SK-N-SH (cell line): Measurements from ENCODE around the gene BMP7. TPM values are rescaled to one million over a fixed set of nuclear protein-coding genes. Genes with fewer than 3 reads are reported as not detected.

ENCODE experiments used
- CTCF ChIA-PET: fragments of 300-600, 350-600 bp; formaldehyde crosslinking; extraction: SDS; loops from one replicate; lab custom pipeline; 2021; lab: Yijun Ruan, JAX
- POLR2A ChIA-PET: fragments of 350-600 bp; sonication (Branson Sonifier 250); formaldehyde crosslinking; extraction: SDS; loops from one replicate; lab custom pipeline; 2020; ENCODE audit warnings: antibody characterized with exemption, inconsistent platforms; lab: Yijun Ruan, JAX
- DNase-seq: peaks from one replicate; pipeline ENCODE4 v3.0.0; 2012
- H2AFZ ChIP-seq: fragments of 200-600 bp; sonication (generic); 2 replicates; pipeline ENCODE4 v1.8.1; 2016; ENCODE audit warnings: antibody characterized with exemption, mild to moderate bottlenecking, low read depth
- H3F3A ChIP-seq: fragments of 200-600 bp; sonication (generic); replicated peaks from 2 replicates; pipeline ENCODE3; 2016; ENCODE audit warnings: antibody characterized with exemption, mild to moderate bottlenecking; ENCODE audit not compliant: insufficient read depth
- H3K27ac ChIP-seq, 2 experiments: fragments of 200-500 bp in 1 of 2; fragments of 200-600 bp in 1 of 2; sonication (Bioruptor generic) in 1 of 2; sonication (generic), shearing (Covaris generic) in 1 of 2; 2 replicates each; pipeline versions ENCODE4 v1.5.1 to v1.6.1; 2014 to 2016; ENCODE audit warnings: low read depth in 2 of 2, inconsistent platforms in 1 of 2, low read length in 1 of 2, mild to moderate bottlenecking in 1 of 2, mixed read lengths in 1 of 2
- H3K27me3 ChIP-seq: fragments of 200-600 bp; sonication (generic), shearing (Covaris generic); 2 replicates; pipeline ENCODE4 v1.6.1; 2016; ENCODE audit warnings: mixed run types; ENCODE audit not compliant: insufficient read depth
- H3K36me3 ChIP-seq, 2 experiments: fragments of 200-500 bp in 1 of 2; fragments of 200-600 bp in 1 of 2; sonication (Bioruptor generic) in 1 of 2; sonication (generic) in 1 of 2; replicated peaks in 1 of 2; 2 replicates each; pipeline versions ENCODE3 to v1.5.1; 2014 to 2016; ENCODE audit warnings: low read length in 1 of 2, mild to moderate bottlenecking in 1 of 2; ENCODE audit not compliant: insufficient read depth in 2 of 2, control insufficient read depth in 1 of 2
- H3K4me1 ChIP-seq, 2 experiments: fragments of 200-500 bp in 1 of 2; fragments of 200-600 bp in 1 of 2; sonication (Bioruptor generic) in 1 of 2; sonication (generic), shearing (Covaris generic) in 1 of 2; 2 replicates each; pipeline versions ENCODE4 v1.5.1 to v1.6.1; 2014 to 2016; ENCODE audit warnings: low read depth in 1 of 2, low read length in 1 of 2, mixed run types in 1 of 2; ENCODE audit not compliant: insufficient read depth in 2 of 2, control insufficient read depth in 1 of 2
- H3K4me2 ChIP-seq: fragments of 200-600 bp; sonication (generic), shearing (Covaris generic); 2 replicates; pipeline ENCODE4 v1.6.1; 2017; ENCODE audit warnings: mixed run types
- H3K4me3 ChIP-seq, 2 experiments: fragments of 200-500 bp in 1 of 2; fragments of 200-600 bp in 1 of 2; sonication (Bioruptor generic) in 1 of 2; sonication (generic), shearing (Covaris generic) in 1 of 2; 2 replicates each; pipeline versions ENCODE4 v1.5.1 to v1.8.1; 2014 to 2016; ENCODE audit warnings: low read depth in 2 of 2, inconsistent platforms in 1 of 2, low read length in 1 of 2, mild to moderate bottlenecking in 1 of 2, mixed read lengths in 1 of 2, moderate library complexity in 1 of 2
- H3K79me2 ChIP-seq: fragments of 200-600 bp; sonication (generic); 2 replicates; pipeline ENCODE4 v1.8.1; 2017; ENCODE audit warnings: mild to moderate bottlenecking; ENCODE audit not compliant: insufficient read depth
- H3K9ac ChIP-seq: fragments of 200-600 bp; sonication (generic); 2 replicates; pipeline ENCODE4 v1.6.1; 2017; ENCODE audit warnings: mixed run types
- H3K9me2 ChIP-seq: fragments of 200-600 bp; sonication (generic); 2 replicates; pipeline ENCODE4 v1.6.1; 2017; ENCODE audit warnings: mixed run types
- H3K9me3 ChIP-seq: fragments of 200-600 bp; sonication (generic); 2 replicates; pipeline ENCODE4 v1.6.1; 2017; ENCODE audit warnings: mixed run types, mild to moderate bottlenecking, moderate library complexity
- H4K20me1 ChIP-seq: fragments of 200-600 bp; sonication (generic); 2 replicates; pipeline ENCODE4 v1.6.1; 2017; ENCODE audit warnings: mild to moderate bottlenecking, mixed run types; ENCODE audit not compliant: insufficient read depth
- CHD2 ChIP-seq: fragments of 150-350 bp; IDR thresholded peaks from 2 replicates; pipeline ENCODE4 v1.6.1; 2018; ENCODE audit warnings: low read length; ENCODE audit not compliant: partially characterized antibody
- ELF1 ChIP-seq: IDR thresholded peaks from 2 replicates; pipeline ENCODE4 v1.4.0; 2012
- FOXJ3 ChIP-seq: sonication (generic); formaldehyde crosslinking; IDR thresholded peaks from 2 replicates; pipeline ENCODE4 v1.5.1; 2020; ENCODE audit warnings: mild to moderate bottlenecking, missing genetic modification reagents
- GATA2 ChIP-seq: sonication (generic); formaldehyde crosslinking; IDR thresholded peaks from 2 replicates; pipeline ENCODE4 v1.5.0; 2020; ENCODE audit warnings: mild to moderate bottlenecking, missing genetic modification reagents
- IRF3 ChIP-seq: fragments of 150-350 bp; IDR thresholded peaks from 2 replicates; pipeline ENCODE4 v1.6.1; 2016; ENCODE audit warnings: mild to moderate bottlenecking, low read depth, low read length
- JUND ChIP-seq: IDR thresholded peaks from 2 replicates; pipeline ENCODE4 v1.4.0; 2012
- MEF2A ChIP-seq: IDR thresholded peaks from 2 replicates; pipeline ENCODE4 v1.4.0; 2012; ENCODE audit warnings: low read depth, borderline replicate concordance
- MXI1 ChIP-seq: IDR thresholded peaks from 2 replicates; pipeline ENCODE4 v1.6.1; 2012; ENCODE audit warnings: mild to moderate bottlenecking, low read depth, low read length, improper control_type of control experiment
- POLR2AphosphoS5 ChIP-seq: IDR thresholded peaks from 2 replicates; pipeline ENCODE4 v1.6.1; 2012; ENCODE audit warnings: low read depth, low read length
- RAD21 ChIP-seq: IDR thresholded peaks from 2 replicates; pipeline ENCODE4 v1.6.1; 2012; ENCODE audit warnings: mild to moderate bottlenecking, low read length
- RCOR1 ChIP-seq: fragments of 150-350 bp; IDR thresholded peaks from 2 replicates; pipeline ENCODE4 v1.6.1; 2017; ENCODE audit warnings: antibody characterized with exemption, low read length
- RXRA ChIP-seq: IDR thresholded peaks from 2 replicates; pipeline ENCODE4 v1.4.0; 2012; ENCODE audit warnings: low read depth, mild to moderate bottlenecking, borderline replicate concordance
- SIN3A ChIP-seq: IDR thresholded peaks from 2 replicates; pipeline ENCODE4 v1.6.1; 2012; ENCODE audit warnings: low read depth, mild to moderate bottlenecking, low read length, moderate library complexity, borderline replicate concordance
- SMC3 ChIP-seq: IDR thresholded peaks from 2 replicates; pipeline ENCODE4 v1.6.1; 2012; ENCODE audit warnings: low read depth, low read length, improper control_type of control experiment
- TAF1 ChIP-seq: IDR thresholded peaks from 2 replicates; pipeline ENCODE4 v1.6.1; 2012; ENCODE audit warnings: low read depth, mild to moderate bottlenecking, low read length, moderate library complexity, borderline replicate concordance
- TCF12 ChIP-seq: IDR thresholded peaks from 2 replicates; pipeline ENCODE4 v1.4.0; 2012
- TEAD4 ChIP-seq: IDR thresholded peaks from 2 replicates; pipeline ENCODE4 v1.4.0; 2012; ENCODE audit warnings: mild to moderate bottlenecking, borderline replicate concordance; ENCODE audit not compliant: insufficient read depth
- USF1 ChIP-seq: IDR thresholded peaks from 2 replicates; pipeline ENCODE4 v1.4.0; 2012; ENCODE audit warnings: low read depth, borderline replicate concordance
- WGBS: methylation state at CpG from one replicate; pipeline ENCODE4 v1.1.6; 2017; ENCODE audit warnings: low lambda C conversion rate; 5-methylcytosine and 5-hydroxymethylcytosine counted together
- polyA plus RNA-seq, 3 experiments: library from polyadenylated mRNA; depleted of rRNA; stranded (reverse); fragments of >200 nt; gene quantifications; 2 replicates each; pipeline ENCODE4 v1.2.3, GENCODE V29; 2012
- TF ChIP-seq, protein P1 (sequence below): fragments of 150-350 bp; IDR thresholded peaks from 2 replicates; pipeline ENCODE4 v1.6.1; 2017; ENCODE audit warnings: antibody characterized with exemption, low read length, low read depth, borderline replicate concordance
- TF ChIP-seq, protein P2 (sequence below): IDR thresholded peaks from 2 replicates; pipeline ENCODE4; 2012
- TF ChIP-seq, protein P3 (sequence below): IDR thresholded peaks from 2 replicates; pipeline ENCODE4 v1.4.0; 2012; ENCODE audit warnings: low read depth

Gene BMP7
- polyA plus RNA-seq, 1 of the 3 experiments (the other 2 are of a cell fraction), result not detected

DNA sequence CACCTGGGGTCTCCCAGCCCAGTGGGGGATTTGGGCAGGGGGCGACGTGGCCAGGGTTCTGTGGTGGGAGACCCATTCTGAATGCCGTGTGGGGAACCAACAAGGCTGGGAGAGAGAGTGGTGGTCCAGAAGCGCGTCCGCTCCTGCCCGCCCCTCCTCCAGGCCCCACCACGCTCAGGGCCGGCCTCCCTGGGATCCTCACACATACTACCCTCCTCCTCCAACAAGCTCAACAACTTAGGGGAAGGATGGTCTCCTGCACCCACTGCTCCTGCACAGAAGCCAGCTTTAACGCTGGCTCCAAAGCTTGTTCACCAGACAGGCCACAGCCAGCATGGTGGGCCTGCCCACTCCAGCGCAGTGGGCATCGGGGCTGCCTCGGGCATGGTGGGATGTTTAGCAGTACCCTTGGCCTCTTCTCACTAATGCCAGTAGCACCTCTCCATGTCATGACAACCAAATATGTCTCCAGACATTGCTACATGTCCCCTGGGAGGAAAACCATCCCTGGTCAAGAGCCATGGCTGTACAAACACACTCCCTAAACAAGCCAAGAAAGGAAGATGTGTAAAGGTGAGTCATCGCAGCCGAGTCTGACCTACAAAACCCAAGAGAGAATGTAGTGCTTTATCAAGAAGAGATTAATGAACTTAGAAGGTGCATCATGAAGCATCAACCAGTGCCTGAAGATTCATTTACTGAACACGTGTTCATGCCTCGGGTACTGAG is 75.7 kb downstream of the BMP7 start:
- no peak overlapping the region for H3K9ac ChIP-seq
- H3K9me2 ChIP-seq, result no peaks in the 10 kb centered on the region
- ChIA-PET POLR2A (no interaction called here), CTCF (no interaction called here)
- H3K27me3 ChIP-seq, result no peaks in the 10 kb centered on the region
- H4K20me1 ChIP-seq, result no peaks in the 10 kb centered on the region
- H2AFZ ChIP-seq, result no peak overlapping the region
- H3K4me2 ChIP-seq, result no peak overlapping the region
- no peaks in the 10 kb centered on the region for H3K36me3 ChIP-seq
- no peaks in the 10 kb centered on the region; a peak in 1 of 4 replicates for H3K4me1 ChIP-seq
- H3K4me3 ChIP-seq, result no peak overlapping the region
- TF ChIP-seq TEAD4, result no peak
- TF ChIP-seq TAF1, result no peak
- no peak for TF ChIP-seq FOXJ3
- TF ChIP-seq ELF1, result no peak
- TF ChIP-seq SMC3, result no peak
- no peak for TF ChIP-seq GATA2 (CRISPR knock-in tag)
- no peak for TF ChIP-seq MEF2A
- TF ChIP-seq MXI1, result no peak
- TF ChIP-seq CHD2, result no peak
- TF ChIP-seq JUND, result no peak
- TF ChIP-seq SIN3A, result no peak
- TF ChIP-seq, protein P1, sequence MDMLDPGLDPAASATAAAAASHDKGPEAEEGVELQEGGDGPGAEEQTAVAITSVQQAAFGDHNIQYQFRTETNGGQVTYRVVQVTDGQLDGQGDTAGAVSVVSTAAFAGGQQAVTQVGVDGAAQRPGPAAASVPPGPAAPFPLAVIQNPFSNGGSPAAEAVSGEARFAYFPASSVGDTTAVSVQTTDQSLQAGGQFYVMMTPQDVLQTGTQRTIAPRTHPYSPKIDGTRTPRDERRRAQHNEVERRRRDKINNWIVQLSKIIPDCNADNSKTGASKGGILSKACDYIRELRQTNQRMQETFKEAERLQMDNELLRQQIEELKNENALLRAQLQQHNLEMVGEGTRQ, result no peak
- TF ChIP-seq USF1, result no peak
- no peak for TF ChIP-seq RAD21
- no peak for TF ChIP-seq RXRA
- TF ChIP-seq, all 33 proteins: peak for 0
- WGBS, result 71% methylated on average over 16 of the region's 17 CpGs
- Histone ChIP-seq H3K9me3 (no peaks in the 10 kb centered on the region), H3K79me2 (no peaks in the 10 kb centered on the region), H3F3A (no peaks in the 10 kb centered on the region), H3K27ac (no peak overlapping the region)
- no peak for DNase-seq

DNA sequence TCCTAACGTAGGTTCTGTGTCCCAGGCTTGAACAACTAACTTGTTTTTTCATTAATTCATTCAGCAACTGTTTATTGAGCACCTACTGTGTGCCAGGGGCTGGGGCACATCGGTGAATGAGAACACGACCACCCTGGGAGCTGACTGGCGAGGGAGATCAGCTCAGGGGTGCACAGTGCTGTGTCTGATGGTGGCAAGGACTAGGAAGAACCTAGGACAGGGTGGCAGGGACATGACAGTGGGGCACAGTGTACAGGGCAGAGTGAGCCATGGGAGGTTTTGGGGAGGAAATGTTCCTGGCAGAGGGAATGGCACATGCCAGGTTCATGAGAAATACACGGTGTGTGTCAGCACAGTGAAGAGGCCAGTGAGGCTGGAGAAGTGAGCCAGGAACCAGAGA is 76.7 kb downstream of the BMP7 start:
- CTCF ChIA-PET, result no interaction called here
- Histone ChIP-seq H3K36me3 (no peaks in the 10 kb centered on the region), H3K4me3 (no peak overlapping the region), H3K4me2 (no peak overlapping the region), H4K20me1 (no peaks in the 10 kb centered on the region), H2AFZ (no peak overlapping the region), H3K9me3 (no peaks in the 10 kb centered on the region), H3K4me1 (no peaks in the 10 kb centered on the region; a peak in 1 of 4 replicates), H3K27ac (no peak overlapping the region), H3K27me3 (no peaks in the 10 kb centered on the region), H3F3A (no peaks in the 10 kb centered on the region), H3K79me2 (no peaks in the 10 kb centered on the region), H3K9ac (no peak overlapping the region), H3K9me2 (no peaks in the 10 kb centered on the region)
- POLR2A ChIA-PET, result no interaction called here
- DNase-seq, result no peak
- TF ChIP-seq RCOR1 (no peak), SMC3 (no peak), TCF12 (no peak), IRF3 (no peak), POLR2AphosphoS5 (no peak), CHD2 (no peak), USF1 (no peak), RAD21 (no peak), TEAD4 (no peak), SIN3A (no peak)
- TF ChIP-seq, protein P2, sequence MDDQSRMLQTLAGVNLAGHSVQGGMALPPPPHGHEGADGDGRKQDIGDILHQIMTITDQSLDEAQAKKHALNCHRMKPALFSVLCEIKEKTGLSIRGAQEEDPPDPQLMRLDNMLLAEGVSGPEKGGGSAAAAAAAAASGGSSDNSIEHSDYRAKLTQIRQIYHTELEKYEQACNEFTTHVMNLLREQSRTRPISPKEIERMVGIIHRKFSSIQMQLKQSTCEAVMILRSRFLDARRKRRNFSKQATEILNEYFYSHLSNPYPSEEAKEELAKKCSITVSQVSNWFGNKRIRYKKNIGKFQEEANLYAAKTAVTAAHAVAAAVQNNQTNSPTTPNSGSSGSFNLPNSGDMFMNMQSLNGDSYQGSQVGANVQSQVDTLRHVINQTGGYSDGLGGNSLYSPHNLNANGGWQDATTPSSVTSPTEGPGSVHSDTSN, result no peak
- TF ChIP-seq, protein P1, result no peak
- TF ChIP-seq, protein P3, sequence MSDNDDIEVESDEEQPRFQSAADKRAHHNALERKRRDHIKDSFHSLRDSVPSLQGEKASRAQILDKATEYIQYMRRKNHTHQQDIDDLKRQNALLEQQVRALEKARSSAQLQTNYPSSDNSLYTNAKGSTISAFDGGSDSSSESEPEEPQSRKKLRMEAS, result no peak
- 41% methylated on average over 5 of the region's 5 CpGs for WGBS
